ENCODE data around the gene ZNF417. TPM values are rescaled to one million over a fixed set of nuclear protein-coding genes. Genes with fewer than 3 reads are reported as not detected.
A peak's percentile ranks its signal among the peaks of the same experiment; 100 is the strongest.
"Not testable (repeated sequence)": the region's sequence is repeated elsewhere in the genome, so short reads cannot be mapped to it uniquely, and the experiment has no call there.

ZNF417 gene
- total RNA-seq, 2 experiments from 2014 or later = 30.3 to 30.7 TPM

- Mint-ChIP-seq H3K4me3 (no peak overlapping the region), H3K27ac (no peak overlapping the region), H3K4me1 (no peaks in the 10 kb centered on the region), H3K9me3 (peaks cover 58% of the 10 kb centered on the region), H3K27me3 (no peaks in the 10 kb centered on the region), H3K36me3 (ENCODE audit: low read depth) (peaks cover 37% of the 10 kb centered on the region)
- ChIA-PET POLR2A (no interaction called here), CTCF (no interaction called here)
- DNase-seq = no peak
These were observed 11.2 kb upstream of the ZNF417 start for GRCh38 chr19:57927587-57927986.

DNA sequence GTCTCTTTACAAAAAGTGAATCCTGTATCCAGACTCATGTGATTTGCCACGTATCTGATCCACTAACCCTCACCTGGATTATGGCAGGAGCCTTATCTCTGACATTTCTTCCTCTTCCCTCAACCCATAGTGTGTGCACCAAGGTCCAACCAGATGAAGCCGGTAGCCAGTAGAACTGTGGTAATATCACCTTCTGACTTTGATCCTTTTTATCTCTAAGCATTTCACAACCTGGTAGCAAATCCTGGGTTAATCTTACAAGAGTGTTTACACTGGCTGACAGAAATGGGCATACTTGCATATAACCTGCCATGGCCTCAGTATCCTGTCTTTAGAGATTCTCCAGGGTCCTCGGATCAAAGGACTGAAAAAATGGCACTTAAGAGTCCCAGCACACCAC is 1.9 kb downstream of the ZNF417 start:
- no peaks in the 10 kb centered on the region for H3K27me3 Mint-ChIP-seq
- H3K9me3 Mint-ChIP-seq = peaks cover 41% of the 10 kb centered on the region
- DNase-seq = no peak
- H3K4me1 Mint-ChIP-seq = peaks cover 34% of the 10 kb centered on the region
- H3K4me3 Mint-ChIP-seq = peak overlapping the region; percentile 85
- peaks cover 76% of the 10 kb centered on the region for H3K36me3 Mint-ChIP-seq (ENCODE audit: low read depth)
- ChIA-PET POLR2A (interaction anchor here (0.6 kb wide), 1 partner anchor 17 kb away, joined by 4 read pairs; no protein-coding TSS in a partner anchor), CTCF (interaction anchor here (0.6 to 0.8 kb wide), 2 partner anchors 29 to 30 kb away, joined by 3 to 5 read pairs; no protein-coding TSS in a partner anchor)
- peak overlapping the region; percentile 54 for H3K27ac Mint-ChIP-seq

GRCh38 chr19:57907394-57907793 is 9.0 kb downstream of the ZNF417 start:
- Mint-ChIP-seq H3K27me3 (no peaks in the 10 kb centered on the region), H3K4me1 (peaks cover 5% of the 10 kb centered on the region), H3K27ac (no peak overlapping the region), H3K36me3 (ENCODE audit: low read depth) (peaks cover 71% of the 10 kb centered on the region), H3K4me3 (no peak overlapping the region), H3K9me3 (peaks cover 49% of the 10 kb centered on the region)
- POLR2A ChIA-PET = no interaction called here
- CTCF ChIA-PET = interaction anchor here (0.5 to 1.6 kb wide), 2 partner anchors 9 to 60 kb away, joined by 3 to 4 read pairs; partner anchors contain the start of gene ZNF417
- DNase-seq = no peak

GRCh38 chr19:57905258-57905657 is 11.1 kb downstream of the ZNF417 start:
- CTCF ChIA-PET = no interaction called here
- Mint-ChIP-seq H3K4me1 (peaks cover 2% of the 10 kb centered on the region), H3K4me3 (no peak overlapping the region), H3K9me3 (peaks cover 40% of the 10 kb centered on the region), H3K36me3 (ENCODE audit: low read depth) (peaks cover 51% of the 10 kb centered on the region), H3K27me3 (no peaks in the 10 kb centered on the region), H3K27ac (no peak overlapping the region)
- POLR2A ChIA-PET = no interaction called here
- DNase-seq = no peak

DNA sequence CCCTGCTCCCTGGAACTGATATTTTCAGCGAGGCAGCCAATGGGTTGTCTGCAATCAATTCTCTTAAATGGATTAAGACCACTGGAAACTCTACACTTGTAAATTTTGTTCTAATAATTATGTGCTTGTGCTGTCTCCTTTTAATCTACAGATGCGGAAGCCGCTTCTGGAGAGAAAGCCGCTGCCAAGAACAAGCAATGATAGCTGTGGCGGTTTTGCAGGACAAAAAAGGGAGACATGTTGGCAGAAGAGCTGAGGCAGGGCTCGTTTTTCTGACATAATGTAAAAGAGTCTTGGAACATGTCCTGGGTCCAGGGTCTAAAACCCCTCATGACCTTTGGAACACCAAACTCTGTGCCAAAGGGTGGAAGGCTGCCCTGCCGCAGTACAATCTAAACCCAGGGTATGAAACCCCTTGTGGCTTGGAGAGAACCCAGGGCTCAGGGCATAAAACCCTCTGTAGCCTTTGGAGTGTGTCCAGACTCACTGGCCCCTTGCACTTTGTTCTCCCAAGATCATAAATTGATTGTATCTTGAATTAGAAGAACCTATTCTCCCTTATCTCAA is 12.7 kb downstream of the ZNF417 start:
- Mint-ChIP-seq H3K27ac (no peak overlapping the region), H3K4me3 (no peak overlapping the region), H3K4me1 (peaks cover 2% of the 10 kb centered on the region), H3K36me3 (ENCODE audit: low read depth) (peaks cover 39% of the 10 kb centered on the region), H3K27me3 (no peaks in the 10 kb centered on the region), H3K9me3 (peaks cover 35% of the 10 kb centered on the region)
- ChIA-PET POLR2A (no interaction called here), CTCF (no interaction called here)
- no peak for DNase-seq

DNA sequence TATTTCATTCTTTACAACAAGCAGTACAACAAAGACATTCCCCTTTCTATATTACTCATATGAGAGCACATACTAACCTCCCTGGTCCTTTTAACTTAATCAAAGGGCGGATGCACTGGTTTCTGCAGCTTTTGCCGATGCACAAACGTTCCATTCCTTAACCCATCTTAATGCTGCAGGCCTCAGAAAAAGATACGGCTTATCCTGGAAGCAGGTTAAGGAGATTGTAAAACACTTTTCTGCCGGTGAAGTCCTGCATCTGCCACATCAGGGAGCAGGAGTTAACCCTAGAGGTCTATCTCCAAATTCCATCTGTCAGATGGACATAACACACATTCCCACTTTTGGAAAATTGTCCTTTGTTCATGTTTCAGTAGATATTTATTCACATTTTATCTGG is 16.1 kb downstream of the ZNF417 start:
- Mint-ChIP-seq H3K27me3 (no peaks in the 10 kb centered on the region), H3K36me3 (ENCODE audit: low read depth) (peaks cover 19% of the 10 kb centered on the region), H3K27ac (no peak overlapping the region), H3K9me3 (peaks cover 27% of the 10 kb centered on the region), H3K4me3 (no peak overlapping the region), H3K4me1 (peaks cover 2% of the 10 kb centered on the region)
- CTCF ChIA-PET = no interaction called here
- no peak for DNase-seq
- POLR2A ChIA-PET = no interaction called here

- DNase-seq, H3K27me3 Mint-ChIP-seq, H3K27ac Mint-ChIP-seq, H3K4me3 Mint-ChIP-seq, POLR2A ChIA-PET: not testable (repeated sequence)
- Mint-ChIP-seq H3K9me3 (peaks cover 41% of the 10 kb centered on the region), H3K36me3 (ENCODE audit: low read depth) (peaks cover 43% of the 10 kb centered on the region), H3K4me1 (peaks cover 28% of the 10 kb centered on the region)
- CTCF ChIA-PET = interaction anchor here (0.5 kb wide), 1 partner anchor 26 kb away, joined by 5 read pairs; no protein-coding TSS in a partner anchor
These were observed 25.7 kb downstream of the ZNF417 start for GRCh38 chr19:57890706-57891105.

DNA sequence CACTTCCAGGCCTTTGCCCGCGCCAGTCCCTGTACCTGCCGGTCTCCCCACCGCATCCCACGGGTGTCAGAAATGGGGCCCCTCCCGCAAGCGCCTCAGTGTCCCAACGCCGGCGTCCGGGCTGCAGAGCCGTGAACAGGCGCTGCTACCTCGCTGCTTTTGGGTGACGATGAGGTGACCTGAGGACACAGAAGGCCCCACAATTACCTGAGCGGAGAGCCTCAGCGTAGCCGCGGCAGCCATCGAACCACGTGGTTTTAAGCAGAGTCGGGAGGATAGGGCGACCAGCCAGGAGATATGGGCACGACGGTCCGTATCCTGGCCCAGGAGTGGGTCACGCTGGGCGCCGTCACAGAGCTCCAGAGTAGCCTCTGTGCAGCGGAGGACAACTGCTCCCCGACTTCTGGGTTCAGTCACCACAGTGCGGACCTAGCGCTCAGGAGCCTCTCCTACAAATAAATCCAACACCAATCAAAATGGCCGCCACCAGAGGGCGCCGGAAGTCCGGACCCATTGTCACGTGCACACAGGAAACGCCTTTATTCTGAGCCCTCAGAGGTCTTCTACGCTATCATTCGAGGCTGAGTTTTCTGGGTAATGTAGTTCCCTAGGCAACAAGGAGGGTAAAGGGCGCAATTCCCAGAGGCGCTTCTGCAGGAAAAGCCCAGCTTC is 27.7 kb downstream of the ZNF417 start, which contains the start of gene ZNF814:
Gene ZNF814, minus strand, starts transcription at position 478 of the 672 bp plus-strand sequence. Its CDS starts 235 bp downstream, at position 243.
- CTCF ChIA-PET = no interaction called here
- H3K4me1 Mint-ChIP-seq = peaks cover 28% of the 10 kb centered on the region

GRCh38 chr19:57888107-57888559 is 28.3 kb downstream of the ZNF417 start:
- CTCF ChIA-PET = no interaction called here
- Mint-ChIP-seq H3K27ac (peak overlapping the region; percentile 92), H3K27me3 (no peaks in the 10 kb centered on the region), H3K4me1 (peaks cover 28% of the 10 kb centered on the region), H3K36me3 (ENCODE audit: low read depth) (peaks cover 65% of the 10 kb centered on the region), H3K4me3 (peak overlapping the region; percentile 89), H3K9me3 (peaks cover 47% of the 10 kb centered on the region)
- DNase-seq = no peak
- POLR2A ChIA-PET = no interaction called here

More for the DNA sequence above, 27.7 kb downstream of the ZNF417 start, which contains the start of gene ZNF814:
- H3K36me3 Mint-ChIP-seq (ENCODE audit: low read depth) = peaks cover 59% of the 10 kb centered on the region
- DNase-seq = peak; percentile 88
- peak within 1 kb of the TSS; percentile 89 for H3K4me3 Mint-ChIP-seq
- POLR2A ChIA-PET = no interaction called here
- H3K27me3 Mint-ChIP-seq = no peaks in the 10 kb centered on the region
- H3K9me3 Mint-ChIP-seq = peaks cover 47% of the 10 kb centered on the region
- H3K27ac Mint-ChIP-seq = peak within 1 kb of the TSS; percentile 92

GRCh38 chr19:57887195-57887941 is 29.0 kb downstream of the ZNF417 start:
- no peaks in the 10 kb centered on the region for H3K27me3 Mint-ChIP-seq
- DNase-seq = no peak
- peak overlapping the region; percentile 89 for H3K4me3 Mint-ChIP-seq
- H3K36me3 Mint-ChIP-seq (ENCODE audit: low read depth) = peaks cover 71% of the 10 kb centered on the region
- ChIA-PET CTCF (no interaction called here), POLR2A (no interaction called here)
- H3K4me1 Mint-ChIP-seq = peaks cover 28% of the 10 kb centered on the region
- peaks cover 50% of the 10 kb centered on the region for H3K9me3 Mint-ChIP-seq
- H3K27ac Mint-ChIP-seq = peak overlapping the region; percentile 92

- Mint-ChIP-seq H3K4me1 (peaks cover 28% of the 10 kb centered on the region), H3K27me3 (no peaks in the 10 kb centered on the region), H3K4me3 (no peak overlapping the region), H3K9me3 (peaks cover 48% of the 10 kb centered on the region), H3K36me3 (ENCODE audit: low read depth) (peaks cover 67% of the 10 kb centered on the region), H3K27ac (no peak overlapping the region)
- CTCF ChIA-PET = interaction anchor here (0.7 kb wide), 1 partner anchor 75 kb away, joined by 3 read pairs; no protein-coding TSS in a partner anchor
- POLR2A ChIA-PET = no interaction called here
- DNase-seq = no peak
These were observed 30.3 kb downstream of the ZNF417 start for GRCh38 chr19:57886046-57886445.

DNA sequence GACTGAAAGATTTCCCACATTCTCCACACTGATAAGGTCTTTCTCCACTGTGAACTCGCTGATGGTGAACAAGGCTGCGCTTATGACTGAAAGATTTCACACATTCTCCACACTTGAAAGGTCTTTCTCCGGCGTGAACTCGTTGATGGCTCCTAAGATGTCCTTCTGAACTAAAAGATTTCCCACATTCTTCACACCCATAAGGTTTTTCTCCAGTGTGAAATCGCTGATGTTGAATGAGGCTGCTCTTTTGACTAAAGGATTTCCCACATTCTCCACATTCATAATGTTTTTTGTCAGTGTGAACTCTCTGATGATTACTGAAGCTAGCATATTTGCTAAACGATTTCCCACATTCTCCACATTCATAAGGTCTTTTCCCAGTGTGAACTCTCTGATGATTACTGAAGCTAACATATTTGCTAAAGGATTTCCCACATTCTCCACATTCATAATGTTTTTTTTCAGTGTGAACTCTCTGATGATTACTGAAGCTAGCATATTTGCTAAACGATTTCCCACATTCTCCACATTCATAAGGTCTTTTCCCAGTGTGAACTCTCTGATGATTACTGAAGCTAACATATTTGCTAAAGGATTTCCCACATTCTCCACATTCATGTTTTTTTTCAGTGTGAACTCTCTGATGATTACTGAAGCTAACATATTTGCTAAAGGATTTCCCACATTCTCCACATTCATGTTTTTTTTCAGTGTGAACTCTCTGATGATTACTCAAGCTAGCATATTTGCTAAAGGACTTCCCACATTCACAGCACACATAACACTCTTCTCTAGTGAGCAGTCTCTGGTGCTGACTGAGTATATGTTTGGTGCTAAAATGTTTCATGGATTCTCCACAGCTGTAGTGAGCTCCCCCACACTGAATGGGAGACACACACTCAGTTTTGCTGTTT is 42.3 kb downstream of the ZNF417 start:
- POLR2A ChIA-PET, H3K4me3 Mint-ChIP-seq, H3K27me3 Mint-ChIP-seq, DNase-seq, H3K4me1 Mint-ChIP-seq, H3K27ac Mint-ChIP-seq: not testable (repeated sequence)
- H3K9me3 Mint-ChIP-seq = peaks cover 61% of the 10 kb centered on the region
- peaks cover 83% of the 10 kb centered on the region for H3K36me3 Mint-ChIP-seq (ENCODE audit: low read depth)
- CTCF ChIA-PET = interaction anchor here (0.7 kb wide), 1 partner anchor 331 kb away, joined by 3 read pairs; no protein-coding TSS in a partner anchor

All from activated CD4-positive, alpha-beta T cell treated with anti-CD3 and anti-CD28 coated beads, Interleukin-2, amount 10 ng/mL, durations not matched to agents 7 days and 5 days (primary cell).